Keratinocyte (primary cell): ENCODE measurements around the gene CEP126.

Source experiments
- EZH2 ChIP-seq: IDR thresholded peaks from one replicate; pipeline ENCODE4 v1.6.1; 2012; ENCODE audit warnings: inconsistent platforms, mild to moderate bottlenecking, low read length, moderate library complexity
- TF ChIP-seq, protein P1 (sequence below), 3 experiments: IDR thresholded peaks in 1 of 3; conservative IDR thresholded peaks in 1 of 3; optimal IDR thresholded peaks in 1 of 3; 2 replicates in 2 of 3; 3 replicates in 1 of 3; pipeline versions ENCODE3 to v1.5.1; 2011; ENCODE audit warnings: low read length in 3 of 3, mild to moderate bottlenecking in 3 of 3, moderate library complexity in 2 of 3, control low read depth in 1 of 3, inconsistent platforms in 1 of 3; ENCODE audit not compliant: insufficient read depth in 2 of 3; ENCODE audit errors: extremely low read depth in 1 of 3

DNA sequence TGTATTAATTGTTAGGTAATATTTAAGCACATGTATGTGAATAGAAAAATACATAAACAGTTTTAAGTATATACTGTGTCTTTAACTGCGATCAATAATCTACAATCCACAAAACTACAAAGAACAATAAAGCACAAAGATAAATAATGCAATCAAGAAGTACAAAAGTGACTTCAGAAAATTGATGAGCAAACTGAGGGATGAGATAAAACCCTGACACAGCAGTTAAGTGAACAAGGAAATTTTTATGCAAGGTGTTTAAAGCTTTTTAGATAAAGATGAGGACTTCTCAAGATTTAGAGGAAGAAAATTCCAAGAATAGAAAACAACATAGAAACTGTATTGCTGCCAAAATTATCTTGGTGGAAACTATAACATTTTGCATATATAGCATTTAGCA, 60.0 kb downstream of the CEP126 start:
- TF ChIP-seq, protein P1, sequence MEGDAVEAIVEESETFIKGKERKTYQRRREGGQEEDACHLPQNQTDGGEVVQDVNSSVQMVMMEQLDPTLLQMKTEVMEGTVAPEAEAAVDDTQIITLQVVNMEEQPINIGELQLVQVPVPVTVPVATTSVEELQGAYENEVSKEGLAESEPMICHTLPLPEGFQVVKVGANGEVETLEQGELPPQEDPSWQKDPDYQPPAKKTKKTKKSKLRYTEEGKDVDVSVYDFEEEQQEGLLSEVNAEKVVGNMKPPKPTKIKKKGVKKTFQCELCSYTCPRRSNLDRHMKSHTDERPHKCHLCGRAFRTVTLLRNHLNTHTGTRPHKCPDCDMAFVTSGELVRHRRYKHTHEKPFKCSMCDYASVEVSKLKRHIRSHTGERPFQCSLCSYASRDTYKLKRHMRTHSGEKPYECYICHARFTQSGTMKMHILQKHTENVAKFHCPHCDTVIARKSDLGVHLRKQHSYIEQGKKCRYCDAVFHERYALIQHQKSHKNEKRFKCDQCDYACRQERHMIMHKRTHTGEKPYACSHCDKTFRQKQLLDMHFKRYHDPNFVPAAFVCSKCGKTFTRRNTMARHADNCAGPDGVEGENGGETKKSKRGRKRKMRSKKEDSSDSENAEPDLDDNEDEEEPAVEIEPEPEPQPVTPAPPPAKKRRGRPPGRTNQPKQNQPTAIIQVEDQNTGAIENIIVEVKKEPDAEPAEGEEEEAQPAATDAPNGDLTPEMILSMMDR (optimal IDR thresholded peaks at IDR 0.05 in 1 of 3, IDR thresholded peaks at IDR 0.05 in 1 of 3, conservative IDR thresholded peaks at IDR 0.05 in 1 of 3; ENCODE audit: extremely low read depth in 1 of 3, insufficient read depth in 2 of 3, low read length in 3 of 3), result no peak
- TF ChIP-seq EZH2, result no peak
